Mesenteric fat pad (tissue), 1 donor: ENCODE measurements around the gene TIPRL. TPM values are rescaled to one million over a fixed set of nuclear protein-coding genes. Genes with fewer than 3 reads are reported as not detected.
"Not testable (repeated sequence)": the region's sequence is repeated elsewhere in the genome, so short reads cannot be mapped to it uniquely, and the experiment has no call there.

Source experiments
- DNase-seq: peaks from one replicate; pipeline ENCODE4 v3.0.0-alpha.2; 2020; ENCODE audit warnings: low spot score
- total RNA-seq: library from RNA; stranded (reverse); fragmentation: NEBNext Ultra II Directional; extraction: Animal tissue kit (Norgen Biotek cat#: 25700); gene quantifications from one replicate; pipeline ENCODE4 v1.2.1, GENCODE V29; 2021
- donor health status: DM: yes; HTN: yes; CAD: no.

Gene TIPRL
- total RNA-seq, 1 donor from 2014 or later, result 29.9 TPM

DNA sequence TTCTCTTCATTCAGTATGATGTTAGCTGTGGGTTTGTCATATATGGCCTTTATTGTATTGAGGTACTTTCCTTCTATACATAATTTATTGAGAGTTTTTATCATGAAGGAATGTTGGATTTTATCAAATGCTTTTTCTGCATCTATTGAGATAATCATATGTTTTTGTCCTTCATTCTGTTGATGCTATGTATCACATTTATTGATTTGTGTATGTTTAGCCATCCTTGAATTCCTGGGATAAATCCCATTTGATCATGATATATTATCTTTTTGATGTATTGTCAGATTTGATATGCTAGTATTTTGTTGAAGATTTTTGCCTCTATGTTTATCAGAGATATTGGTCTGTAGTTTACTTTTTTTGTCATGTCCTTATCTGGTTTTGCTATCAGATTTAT is 21.1 kb upstream of the TIPRL start:
- DNase-seq, result no peak

- DNase-seq, result no peak
These were observed 19.5 kb upstream of the TIPRL start for GRCh38 chr1:168159251-168159650.

- no peak for DNase-seq
These were observed 18.8 kb upstream of the TIPRL start for GRCh38 chr1:168159979-168160378.

- DNase-seq, result no peak
These were observed 17.3 kb upstream of the TIPRL start for GRCh38 chr1:168161459-168161858.

DNA sequence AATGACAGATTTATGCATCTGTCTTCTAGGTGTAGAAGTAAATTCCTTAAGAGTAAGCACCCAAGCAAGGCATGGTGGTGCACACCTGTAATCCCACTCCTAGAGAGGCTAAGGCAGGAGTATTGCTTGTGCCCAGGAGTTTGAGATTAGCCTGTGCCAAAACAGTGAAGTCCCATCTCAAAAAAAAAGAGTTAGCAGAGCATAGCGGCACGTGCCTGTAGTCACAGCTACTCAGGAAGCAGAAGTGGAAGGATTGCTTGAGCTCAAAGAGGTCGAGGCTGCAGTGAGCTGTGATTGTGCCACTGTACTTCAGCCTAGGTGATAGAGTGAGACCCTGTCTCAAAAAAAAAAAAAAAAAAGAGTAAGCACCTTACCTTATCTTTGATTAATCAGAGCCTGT is 15.1 kb upstream of the TIPRL start:
- DNase-seq, result no peak

DNA sequence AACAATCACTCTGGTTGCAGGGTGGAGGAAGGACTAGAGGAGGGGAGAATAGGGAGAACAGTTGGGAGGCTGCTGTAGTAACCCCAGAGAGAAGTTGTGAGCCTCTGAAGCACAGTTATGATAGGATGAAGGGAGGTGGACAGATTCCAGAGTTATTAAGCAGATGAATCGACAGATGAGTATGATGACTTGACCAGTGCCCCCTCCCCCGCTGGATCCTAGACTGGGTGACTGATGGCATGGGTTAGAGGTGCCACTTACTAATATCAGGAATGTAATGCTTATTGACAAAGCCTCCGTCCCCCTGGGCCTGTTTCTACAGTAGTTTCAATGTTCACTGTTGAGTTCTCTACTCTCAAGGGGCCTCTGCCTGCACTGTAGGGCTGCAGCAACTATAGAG is 14.0 kb upstream of the TIPRL start:
- no peak for DNase-seq

- DNase-seq, result no peak
These were observed 11.0 kb upstream of the TIPRL start for GRCh38 chr1:168167806-168168205.

GRCh38 chr1:168170564-168171508 is 7.9 kb upstream of the TIPRL start:
- DNase-seq, result no peak

GRCh38 chr1:168172250-168172915 is 6.4 kb upstream of the TIPRL start:
- no peak for DNase-seq

DNA sequence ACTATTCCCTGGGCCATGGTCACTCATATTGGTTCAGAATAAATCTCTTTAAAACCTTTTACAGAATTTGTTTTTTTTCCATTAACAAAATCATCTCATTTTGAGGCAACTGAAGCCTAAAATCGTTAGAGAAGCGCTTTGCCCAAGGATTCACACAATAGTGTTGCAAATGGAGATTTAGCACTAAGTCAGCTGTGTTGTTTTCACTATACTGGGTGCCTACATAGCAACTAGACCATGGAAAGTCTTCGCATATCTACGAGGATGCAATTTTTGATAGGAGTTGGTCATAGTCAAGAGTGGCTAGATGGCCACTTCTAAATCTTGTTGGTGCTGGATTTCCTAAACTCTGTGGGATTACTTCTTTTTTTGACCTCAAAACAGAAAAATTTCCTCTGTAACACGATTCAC is 530 bp upstream of the TIPRL start:
- no peak for DNase-seq

GRCh38 chr1:168179438-168180147 is 831 bp downstream of the TIPRL start:
- DNase-seq, result no peak

GRCh38 chr1:168180148-168180524 is 1.4 kb downstream of the TIPRL start:
- no peak for DNase-seq

DNA sequence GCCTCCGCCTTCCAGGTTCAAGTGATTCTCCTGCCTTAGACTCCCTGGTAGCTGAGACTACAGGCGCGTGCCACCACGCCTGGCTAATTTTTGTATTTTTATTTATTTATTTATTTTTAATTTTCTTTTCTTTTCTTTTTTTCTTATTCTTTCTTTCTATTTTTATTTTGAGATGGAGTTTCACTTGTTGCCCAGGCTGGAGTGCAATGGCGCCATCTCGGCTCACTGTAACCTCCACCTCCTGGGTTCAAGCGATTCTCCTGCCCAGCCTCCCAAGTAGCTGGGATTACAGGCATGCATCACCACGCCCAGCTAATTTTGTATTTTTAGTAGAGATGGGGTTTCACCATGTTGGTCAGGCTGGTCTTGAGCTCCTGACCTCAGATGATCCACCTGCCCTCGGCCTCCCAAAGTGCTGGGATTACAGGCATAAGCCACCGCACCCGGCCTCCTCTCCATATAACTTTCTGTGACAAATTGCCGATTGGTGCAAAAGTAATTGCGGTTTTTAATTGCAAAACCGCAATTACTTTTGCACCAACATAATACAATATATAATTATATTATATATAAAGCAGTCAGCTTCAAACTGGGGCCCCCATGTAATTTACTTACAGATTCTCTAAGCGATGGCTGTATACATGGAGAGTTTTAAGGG is 2.4 kb downstream of the TIPRL start:
- not testable (repeated sequence) for DNase-seq

DNA sequence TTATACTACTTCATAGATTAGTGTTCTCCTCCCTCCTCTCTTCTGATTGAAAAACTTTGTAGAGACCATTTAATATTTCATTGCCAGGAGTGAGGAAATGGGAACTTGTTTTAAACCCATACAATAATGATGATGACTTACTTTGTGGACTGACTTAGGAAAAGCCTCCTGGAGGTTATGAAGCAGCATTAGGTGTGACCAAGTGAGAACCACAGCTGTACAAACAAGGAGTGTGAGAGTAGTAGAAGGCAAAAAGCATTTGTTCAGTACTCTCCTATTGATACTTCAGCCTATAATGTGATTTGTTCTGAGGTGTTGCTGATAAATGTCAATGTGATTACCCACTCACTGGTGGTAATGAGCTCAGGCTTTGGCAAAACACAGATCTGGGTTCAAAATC is 8.4 kb downstream of the TIPRL start:
- DNase-seq, result no peak

DNA sequence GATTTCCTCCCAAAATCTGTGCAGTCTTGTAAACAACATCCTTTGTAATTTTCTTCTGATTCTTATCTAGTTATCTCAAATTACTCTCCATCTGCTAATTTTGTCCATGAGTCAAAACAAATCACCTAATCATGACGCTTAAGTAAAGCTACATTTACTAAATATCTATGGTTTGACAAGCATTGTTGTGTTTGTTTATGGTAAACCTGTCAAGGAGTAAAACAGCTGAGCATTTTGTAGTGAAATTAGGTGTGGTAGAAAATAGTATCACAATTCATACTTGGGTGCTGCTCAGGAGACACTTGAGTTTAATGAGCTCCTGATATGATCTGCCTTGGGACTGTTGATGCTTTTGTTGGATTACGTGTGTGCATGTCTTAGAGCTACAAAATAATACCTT is 11.6 kb downstream of the TIPRL start:
- DNase-seq, result no peak

GRCh38 chr1:168195199-168196135 is 16.7 kb downstream of the TIPRL start:
- DNase-seq, result no peak

GRCh38 chr1:168199056-168199455 is 20.3 kb downstream of the TIPRL start:
- no peak for DNase-seq

DNA sequence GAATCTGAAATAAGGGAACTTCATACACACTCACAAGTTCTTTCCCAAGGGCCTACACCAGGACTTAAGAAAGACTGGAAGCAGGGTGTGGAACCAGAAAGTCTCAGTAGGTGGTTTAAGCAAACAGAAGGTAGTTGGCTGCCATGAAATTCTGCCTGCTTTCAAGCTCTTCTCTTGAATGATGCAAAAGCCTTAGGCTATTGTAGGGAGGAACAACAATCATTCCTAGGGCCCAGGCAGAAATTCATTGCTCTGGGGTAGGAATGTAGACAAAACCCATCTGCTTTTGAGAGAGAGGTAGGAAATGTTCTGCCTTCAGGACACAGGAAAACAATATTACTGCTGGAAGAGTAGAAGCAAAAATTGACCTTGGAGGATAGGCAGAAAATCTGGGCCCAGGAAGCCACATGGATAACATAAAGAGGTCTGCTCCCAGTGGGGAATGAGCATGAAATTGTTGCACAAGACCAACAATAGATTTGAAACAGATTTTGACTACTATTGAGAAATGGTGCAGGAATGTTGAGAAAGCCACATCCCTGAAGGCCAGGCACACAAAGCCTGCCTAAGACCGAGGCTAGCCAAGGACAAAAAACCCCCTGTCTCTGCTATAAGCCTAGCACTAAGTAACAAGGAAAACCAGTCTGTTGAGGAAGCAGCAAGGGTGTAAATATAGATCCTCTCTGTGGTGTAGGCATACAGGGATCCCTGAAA is 24.3 kb downstream of the TIPRL start:
- DNase-seq, result no peak

DNA sequence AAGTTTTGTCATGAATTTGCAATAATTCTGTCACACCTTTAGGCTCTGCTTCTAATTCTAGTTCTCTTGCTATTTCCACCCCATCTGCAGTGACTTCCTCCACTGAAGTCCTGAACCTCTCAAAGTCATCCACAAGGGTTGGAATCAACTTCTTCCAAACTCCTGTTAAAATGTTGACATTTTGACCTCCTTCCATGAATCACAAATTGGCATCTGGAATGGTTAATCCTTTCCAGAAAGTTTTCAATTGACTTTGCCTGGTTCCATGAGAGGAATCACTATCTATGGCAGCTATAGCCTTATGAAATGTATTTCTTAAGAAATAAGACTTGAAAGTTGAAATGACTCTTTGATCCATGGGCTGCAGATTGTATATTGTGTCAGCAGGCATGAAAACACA is 27.3 kb downstream of the TIPRL start:
- no peak for DNase-seq

- DNase-seq, result not testable (repeated sequence)
These were observed 28.9 kb downstream of the TIPRL start for GRCh38 chr1:168207673-168208072.
